GM18861 (cell line): Measurements from ENCODE around the gene ZBTB7C.

Experiments used
- ATAC-seq: cut with Tn5 transposase; IDR thresholded peaks from one replicate; pipeline ENCODE4 v1.9.1; 2021; ENCODE audit not compliant: unreplicated experiment

ZBTB7C gene

GRCh38 chr18:48326901-48327675, 82.1 kb downstream of the ZBTB7C start:
- no peak for ATAC-seq

DNA sequence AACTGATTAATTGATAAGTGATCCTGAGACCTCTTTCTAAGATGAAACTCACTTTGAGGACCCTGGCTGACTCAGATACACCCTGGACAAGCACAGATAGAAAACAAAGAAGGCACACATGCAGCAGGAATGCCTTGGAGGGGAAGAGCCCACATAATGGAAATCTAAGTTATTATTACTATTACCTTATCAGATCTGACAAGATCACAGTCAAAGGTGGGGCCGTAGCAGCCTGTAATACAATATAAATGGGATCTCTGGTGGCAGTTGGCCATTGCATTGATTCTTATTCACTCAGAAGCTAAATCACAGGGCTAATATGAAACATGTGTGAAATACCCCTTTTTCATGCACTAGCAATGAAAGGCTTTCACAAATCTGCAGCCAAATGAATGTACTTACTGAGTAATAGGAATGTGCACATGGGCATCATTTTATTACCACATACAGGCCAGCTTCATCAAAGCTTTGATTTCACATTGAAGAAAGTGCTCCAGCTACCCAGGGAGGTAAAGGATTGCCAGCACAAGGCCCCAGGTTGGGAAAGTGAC, 84.0 kb downstream of the ZBTB7C start:
- ATAC-seq: no peak

DNA sequence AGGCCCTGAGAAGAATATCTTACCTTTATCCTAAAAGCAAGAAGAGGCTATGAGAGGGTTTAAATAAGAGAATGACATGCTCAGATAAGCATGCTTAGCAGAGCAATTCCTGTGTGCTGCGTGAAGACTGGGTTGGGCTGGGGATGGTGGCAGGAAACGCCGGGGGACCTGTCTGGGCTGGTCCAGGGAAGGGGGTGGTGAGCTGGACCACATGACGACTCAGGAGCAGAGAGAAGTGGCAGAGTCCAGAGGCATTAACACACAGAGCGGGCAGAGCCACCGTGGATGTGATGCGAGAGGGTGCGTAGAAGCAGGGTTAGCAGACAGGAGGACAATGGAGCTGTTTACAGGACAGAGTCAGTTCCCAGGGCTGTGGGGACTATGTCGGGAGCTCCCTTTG, 84.5 kb downstream of the ZBTB7C start:
- ATAC-seq: no peak

- ATAC-seq: no peak
Measured at GRCh38 chr18:48323151-48323550, 86.0 kb downstream of the ZBTB7C start.

DNA sequence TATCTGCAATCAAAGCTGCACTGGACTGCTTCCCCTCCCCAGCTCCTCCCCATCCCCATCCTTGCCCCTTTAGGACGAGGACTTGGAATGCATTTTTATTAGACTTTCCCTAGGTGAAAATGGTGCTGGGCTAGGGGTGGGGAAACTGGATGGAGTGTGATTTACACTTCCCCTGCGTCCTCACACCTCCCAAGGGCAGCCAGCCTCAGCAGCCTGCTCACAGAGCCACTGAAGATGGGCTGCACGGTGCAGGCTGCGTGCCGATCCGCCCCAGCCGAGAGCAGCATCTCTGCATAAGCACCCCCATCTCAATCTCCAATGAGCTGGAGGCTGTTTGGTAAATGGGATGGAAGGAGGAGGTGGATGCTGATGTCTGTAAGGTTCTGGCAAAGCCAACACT, 87.6 kb downstream of the ZBTB7C start:
- ATAC-seq: no peak

- ATAC-seq: no peak
Measured at GRCh38 chr18:48321121-48321520, 88.1 kb downstream of the ZBTB7C start.

GRCh38 chr18:48320639-48320945, 88.6 kb downstream of the ZBTB7C start:
- ATAC-seq: no peak

- ATAC-seq: no peak
Measured at GRCh38 chr18:48319801-48320638, 89.2 kb downstream of the ZBTB7C start.

DNA sequence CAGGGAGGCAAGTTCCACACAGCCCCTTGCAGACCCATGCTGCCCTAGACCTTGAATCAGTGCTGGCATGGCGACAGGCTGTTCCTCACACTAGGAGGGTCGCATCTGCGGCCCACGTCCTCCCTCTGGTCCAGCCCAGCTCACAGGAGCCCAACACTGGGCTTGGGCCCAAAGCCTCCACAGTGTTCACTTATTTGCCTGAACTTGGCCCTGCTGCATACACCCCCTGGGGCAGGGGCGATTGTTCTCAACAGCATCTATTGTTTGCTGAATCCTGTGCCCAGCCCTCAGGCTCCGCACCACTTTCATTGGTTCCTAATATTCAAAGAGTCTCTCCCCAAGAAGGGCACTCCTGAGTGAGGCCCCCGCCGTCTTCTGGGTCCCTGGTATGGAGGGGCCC, 90.7 kb downstream of the ZBTB7C start:
- ATAC-seq: no peak

DNA sequence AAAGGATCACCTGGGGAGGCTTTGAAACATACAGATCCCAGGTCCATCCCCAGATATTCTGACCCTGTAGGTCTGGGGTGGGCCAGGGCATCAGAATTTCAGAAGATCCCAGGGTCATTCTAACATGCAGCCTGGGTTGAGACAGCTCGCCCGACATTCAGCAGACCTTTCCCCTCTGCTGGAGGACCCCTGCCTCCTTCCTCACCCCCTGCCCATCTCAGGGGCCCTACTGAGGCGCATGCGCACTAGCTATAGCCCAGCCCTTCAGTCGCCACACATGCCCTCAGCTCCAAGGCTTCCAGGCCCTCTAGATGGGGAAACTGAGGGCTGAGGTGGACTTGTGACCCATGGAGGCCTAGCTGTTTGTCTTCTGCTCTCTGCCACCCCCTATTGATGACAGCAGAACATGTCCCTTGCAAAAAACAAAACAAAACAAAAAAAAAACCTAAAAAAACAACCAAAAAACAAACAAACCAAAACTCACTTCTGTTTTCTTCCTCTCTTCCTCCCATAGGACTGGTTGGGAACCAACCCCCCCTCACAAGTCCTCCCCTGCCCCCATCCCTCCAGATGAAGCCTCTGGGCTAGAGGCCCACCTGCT, 91.3 kb downstream of the ZBTB7C start:
- no peak for ATAC-seq

GRCh38 chr18:48316177-48316576, 93.0 kb downstream of the ZBTB7C start:
- no peak for ATAC-seq

DNA sequence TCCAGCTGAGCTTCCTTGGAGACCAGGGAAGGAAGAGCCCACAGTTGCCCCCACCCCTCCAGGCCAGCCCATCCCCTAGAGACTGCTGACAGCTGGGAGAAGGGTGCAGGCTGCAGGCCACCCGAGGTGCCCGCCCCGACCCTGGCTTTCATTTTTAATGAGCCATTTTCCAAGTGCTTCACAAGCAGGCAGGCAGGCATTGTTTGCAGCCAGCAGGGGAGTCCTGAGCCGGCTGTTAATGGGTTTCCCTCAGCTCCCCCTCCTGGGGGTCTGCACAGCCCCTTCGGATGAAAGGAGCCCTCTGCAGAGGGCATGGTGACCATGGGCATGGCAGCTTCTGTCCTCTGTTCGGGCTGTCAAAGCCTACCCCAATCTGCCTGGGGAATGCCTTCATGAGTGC, 94.5 kb downstream of the ZBTB7C start:
- ATAC-seq: no peak

DNA sequence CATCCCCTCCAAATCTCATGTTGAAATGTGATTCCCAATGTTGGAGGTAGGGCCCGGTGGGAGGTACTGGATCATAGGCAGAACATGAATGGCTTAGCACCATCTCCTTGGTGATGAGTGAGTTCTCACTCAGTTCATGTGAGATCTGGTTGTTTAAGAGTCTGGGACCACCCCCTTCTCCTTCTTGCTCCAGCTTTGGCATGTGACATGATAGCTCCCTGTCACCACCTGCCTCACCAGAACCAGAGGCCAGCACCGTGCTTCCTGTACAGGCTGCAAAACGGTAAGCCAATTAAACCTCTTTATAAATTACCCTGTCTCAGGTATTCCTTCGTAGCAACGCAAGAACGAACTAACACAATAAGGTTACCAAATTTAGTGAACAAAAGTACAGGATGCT, 95.4 kb downstream of the ZBTB7C start:
- no peak for ATAC-seq

- ATAC-seq: no peak
Measured at GRCh38 chr18:48312066-48312465, 97.1 kb downstream of the ZBTB7C start.

DNA sequence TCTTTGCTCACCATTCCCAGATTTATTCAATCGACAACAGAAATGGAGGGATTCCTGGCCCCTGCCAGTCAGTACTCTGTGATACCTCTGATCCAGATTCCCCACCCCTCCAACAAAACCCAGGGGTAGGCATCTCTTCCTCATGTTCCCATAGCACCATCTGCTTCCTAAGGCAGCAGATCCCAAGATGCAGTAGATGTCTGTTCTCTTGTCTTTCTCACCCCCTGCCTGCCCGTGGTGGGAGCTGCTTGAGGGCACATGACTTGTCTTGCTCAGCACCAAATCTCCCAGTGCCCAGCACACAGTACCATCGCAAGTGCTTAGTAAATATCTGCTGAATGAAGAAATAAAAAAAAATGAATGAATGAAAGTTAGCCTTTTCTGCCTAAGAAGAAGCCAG, 98.2 kb downstream of the ZBTB7C start:
- no peak for ATAC-seq

DNA sequence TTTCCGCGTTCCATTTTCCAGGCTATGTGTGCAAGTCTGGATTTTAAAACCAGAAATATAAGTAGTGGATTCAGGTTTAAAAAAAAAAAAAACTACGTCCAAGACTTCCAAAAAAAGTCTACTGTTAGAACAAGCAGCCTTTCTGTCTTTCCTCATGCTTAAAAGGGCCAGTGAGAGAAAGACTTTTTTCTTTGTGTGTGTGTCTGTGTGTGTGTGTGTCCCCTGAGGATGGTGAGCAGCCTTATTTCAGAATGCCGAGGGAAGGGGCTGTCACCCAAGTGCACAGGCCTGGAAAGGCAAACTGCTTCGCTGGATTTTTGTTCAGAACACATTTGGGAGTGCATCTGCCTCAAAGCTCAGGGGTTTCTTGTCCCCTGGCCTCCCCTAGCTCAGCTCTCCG, 98.8 kb downstream of the ZBTB7C start:
- no peak for ATAC-seq

DNA sequence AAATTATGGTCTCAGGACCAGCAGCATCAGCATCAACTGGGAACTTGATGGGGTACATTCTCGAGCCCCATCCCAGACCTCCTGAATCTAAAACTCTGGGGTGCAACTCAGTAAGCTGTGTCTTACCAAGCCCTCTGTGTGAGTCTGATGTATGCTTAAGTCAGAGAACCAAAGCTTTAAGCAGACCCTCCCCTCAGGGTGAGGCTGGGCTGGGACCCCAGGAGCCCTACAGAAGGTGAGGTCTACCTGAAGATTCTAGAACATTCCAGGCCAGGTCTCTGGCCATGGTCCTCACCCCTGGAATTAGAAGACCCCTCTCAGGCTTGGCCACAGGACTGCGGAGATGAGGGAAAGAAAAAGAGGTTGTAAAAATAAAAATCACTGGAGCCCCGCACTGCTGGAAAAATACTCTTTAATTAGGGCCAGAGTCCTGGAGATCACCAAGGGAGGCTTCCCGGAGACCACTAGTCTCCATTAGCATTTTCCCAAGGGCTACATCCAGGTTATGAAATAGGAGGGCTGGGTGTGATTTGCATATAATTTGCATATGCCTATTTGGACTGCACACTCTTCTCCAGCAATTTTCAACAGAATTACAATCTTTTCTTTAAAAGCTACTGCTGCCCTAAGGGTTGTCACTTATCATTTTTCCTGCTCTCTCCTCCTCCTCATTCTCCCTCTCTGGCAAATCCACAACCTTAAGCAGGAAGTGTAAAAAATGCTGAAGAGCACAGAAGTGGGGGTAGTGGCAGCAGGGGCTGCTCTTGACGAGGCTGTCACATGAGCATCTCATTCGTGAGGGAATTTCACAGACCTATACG, 100.2 kb downstream of the ZBTB7C start:
- no peak for ATAC-seq

GRCh38 chr18:48308027-48308635, 101.1 kb downstream of the ZBTB7C start:
- no peak for ATAC-seq

- no peak for ATAC-seq
Measured at GRCh38 chr18:48306838-48307237, 102.3 kb downstream of the ZBTB7C start.

- no peak for ATAC-seq
Measured at GRCh38 chr18:48304906-48305693, 104.1 kb downstream of the ZBTB7C start.
